Stimulated activated CD4-positive, alpha-beta T cell treated with anti-CD3 and anti-CD28 coated beads, TNF-alpha, amount 100 ng/mL, for 1 hour (primary cell): ENCODE results near the gene CALML6.

Experiments used
- DNase-seq, 3 donors: peaks; one replicate each; pipeline ENCODE4 v3.0.0-alpha.2; 2020; ENCODE audit warnings: low read depth in 3 of 3, low spot score in 1 of 3

CALML6 gene

DNA sequence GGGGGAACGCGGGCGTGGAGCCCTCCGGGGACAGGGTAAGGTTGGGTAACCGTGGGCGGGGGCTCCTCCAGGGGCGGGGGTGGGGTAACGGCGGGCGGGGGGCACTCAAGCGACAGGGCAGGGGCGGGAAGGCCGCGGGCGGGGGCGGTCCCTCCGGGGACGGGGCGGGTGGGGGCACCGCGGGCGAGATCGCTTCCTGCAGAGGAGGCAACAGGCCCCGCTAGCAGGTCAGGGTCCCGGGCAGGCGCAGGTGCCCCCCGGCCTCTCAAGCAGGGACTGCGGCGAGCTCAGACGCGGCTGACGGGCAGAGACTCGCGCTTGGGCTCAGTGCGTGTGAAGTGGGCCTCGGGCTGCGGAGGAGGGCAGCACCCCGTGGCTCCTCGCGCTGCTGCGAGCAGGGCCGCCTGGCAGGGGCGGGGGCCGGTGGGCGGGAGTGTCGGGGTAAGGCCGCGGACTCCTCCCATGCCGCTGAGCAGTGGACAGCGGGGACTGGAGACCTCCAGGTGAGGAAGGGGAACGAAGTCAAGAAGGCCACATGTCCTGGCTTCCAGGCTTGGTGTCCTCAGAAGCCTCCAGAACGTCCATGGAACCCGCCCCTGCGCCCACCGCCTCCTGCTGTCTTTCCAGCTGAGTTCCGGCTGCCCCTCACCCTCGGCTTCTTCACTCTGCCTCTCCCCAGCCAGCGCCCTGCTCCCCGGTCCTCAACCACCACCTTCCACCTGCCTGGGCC, 23.5 kb upstream of the CALML6 start:
- DNase-seq: peak; percentile 60 to 66 (median 63)

DNA sequence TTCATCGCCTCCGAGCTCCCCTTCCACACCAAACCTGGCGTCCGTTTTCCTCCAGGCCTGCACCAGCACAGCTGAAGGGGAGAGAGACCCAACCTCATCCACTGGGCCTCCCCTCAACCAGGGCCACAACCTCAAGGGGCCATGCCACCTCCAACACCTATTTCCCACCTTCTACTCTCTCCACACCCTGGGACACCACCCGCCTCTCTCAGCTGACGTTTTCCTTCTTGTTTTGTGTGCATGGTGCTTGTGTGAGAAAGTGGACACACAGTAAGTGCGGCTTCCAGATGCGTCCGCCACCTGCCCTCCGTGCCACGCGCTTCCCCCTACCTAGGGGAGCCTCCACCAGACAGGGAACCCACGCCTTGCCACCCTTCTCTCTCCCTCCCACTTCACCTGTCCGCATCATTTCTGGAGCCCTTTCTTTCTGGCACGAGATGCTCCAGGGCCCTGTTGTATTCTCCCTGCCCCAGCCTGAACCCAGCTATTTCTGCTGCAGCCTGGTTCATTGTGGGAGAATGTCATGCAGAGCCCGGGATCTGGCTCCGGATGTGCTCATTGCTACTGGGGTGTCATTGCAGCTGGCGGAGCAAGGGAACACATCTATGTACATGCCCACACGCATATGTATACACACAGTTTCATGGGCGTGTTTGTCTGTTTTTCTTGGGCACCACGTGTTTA, 22.8 kb upstream of the CALML6 start:
- no peak for DNase-seq

DNA sequence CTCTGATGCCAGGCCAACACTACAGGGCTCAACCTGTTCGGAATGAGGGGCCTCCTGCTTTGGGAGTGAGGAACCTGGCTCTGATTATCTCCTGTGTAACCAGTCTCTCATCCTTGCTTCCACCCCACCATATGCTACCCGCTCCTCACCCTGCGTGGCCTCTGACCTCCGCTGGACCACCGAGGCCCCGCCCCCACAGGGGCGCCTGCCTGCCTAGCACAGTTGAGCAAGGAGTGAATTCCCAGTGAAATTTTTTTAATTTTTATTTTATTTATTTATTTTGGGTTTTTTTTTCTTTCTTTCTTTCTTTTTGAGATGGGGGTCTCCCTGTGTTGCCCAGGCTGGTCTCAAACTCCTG, 22.3 kb upstream of the CALML6 start:
- DNase-seq: no peak

DNA sequence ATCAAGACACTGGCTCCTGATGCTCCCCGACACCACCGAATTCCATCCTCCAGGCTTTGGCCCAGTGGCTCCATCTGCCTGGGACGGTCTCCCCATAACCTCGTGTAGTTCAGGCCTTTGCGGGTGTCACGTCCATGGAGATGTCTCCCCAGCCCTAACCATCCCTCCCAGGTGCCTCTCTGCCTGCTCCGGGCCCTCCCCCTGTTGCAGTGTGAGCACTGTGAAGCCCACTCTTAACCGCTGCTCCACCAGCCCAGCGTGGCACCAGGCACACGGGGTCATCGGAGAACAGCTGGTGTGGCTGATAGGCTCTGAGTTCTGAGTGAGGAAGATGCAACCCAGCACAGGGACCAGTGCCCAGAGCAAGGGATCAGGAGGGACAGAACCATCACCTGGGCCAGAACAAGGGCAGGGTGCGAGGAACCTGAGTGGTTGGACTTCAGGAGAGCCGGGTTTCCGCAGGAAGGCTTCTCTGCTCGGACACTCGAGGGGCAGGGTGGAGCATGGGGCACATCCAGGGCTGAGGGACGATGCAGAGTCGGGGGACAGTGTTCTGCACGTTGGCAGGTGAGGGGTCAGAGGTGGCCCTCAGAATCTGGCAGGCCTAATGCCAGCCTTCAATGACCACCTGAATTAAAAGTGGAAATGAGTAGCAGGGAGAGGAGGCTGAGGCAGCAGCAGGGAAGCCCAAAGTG, 21.6 kb upstream of the CALML6 start:
- no peak for DNase-seq

DNA sequence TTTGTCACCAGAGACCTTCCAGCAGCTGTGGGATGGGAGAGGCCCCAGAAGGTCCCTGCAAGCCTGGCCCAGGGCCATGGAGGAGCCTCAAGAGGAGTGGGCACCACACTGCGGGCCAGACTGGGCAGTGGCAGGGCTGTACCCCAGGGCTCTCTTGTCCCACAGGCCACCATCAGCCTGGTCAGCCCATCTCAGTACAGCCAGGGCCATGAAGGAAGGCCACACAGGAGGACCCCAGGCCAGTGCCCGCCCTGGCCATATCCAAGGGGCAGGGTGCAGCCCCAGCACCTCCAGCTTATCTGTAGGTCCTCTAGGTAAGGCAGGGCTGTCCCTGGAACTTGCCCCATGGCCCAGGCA, 21.1 kb upstream of the CALML6 start:
- no peak for DNase-seq

DNA sequence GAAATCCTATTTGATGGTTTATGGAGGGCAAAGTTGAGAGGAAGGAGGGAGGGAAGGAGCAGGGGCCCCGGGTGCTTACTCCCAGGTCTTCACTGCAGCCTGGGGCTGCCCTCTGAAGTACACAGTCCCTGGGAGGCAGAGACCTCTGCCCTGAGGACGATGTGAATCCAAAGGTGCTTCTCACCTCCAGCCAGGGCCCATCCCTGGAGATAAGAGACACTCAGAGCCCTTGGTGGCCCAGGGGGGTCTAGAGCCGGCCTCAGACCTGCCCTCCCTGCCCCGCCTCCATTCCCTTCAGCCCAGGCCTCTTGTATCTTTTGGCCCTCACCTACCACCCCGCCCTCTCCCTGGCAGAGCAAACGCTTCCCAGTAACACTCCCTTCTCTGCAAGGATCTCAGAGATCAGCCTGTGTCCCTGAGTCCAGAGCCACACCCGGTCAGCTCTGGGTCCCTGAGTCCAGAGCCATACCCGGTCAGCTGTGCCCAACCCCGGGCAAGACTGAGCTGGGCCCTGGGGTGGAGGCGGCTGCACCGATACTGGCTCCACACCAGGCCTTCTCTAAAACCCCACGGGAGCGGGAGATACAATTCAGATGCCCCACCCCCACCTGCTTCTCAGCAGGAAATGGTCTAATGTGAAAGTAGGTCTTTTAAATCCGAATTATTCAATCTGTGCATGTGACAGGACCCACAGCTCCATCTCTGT, 20.6 kb upstream of the CALML6 start:
- no peak for DNase-seq

DNA sequence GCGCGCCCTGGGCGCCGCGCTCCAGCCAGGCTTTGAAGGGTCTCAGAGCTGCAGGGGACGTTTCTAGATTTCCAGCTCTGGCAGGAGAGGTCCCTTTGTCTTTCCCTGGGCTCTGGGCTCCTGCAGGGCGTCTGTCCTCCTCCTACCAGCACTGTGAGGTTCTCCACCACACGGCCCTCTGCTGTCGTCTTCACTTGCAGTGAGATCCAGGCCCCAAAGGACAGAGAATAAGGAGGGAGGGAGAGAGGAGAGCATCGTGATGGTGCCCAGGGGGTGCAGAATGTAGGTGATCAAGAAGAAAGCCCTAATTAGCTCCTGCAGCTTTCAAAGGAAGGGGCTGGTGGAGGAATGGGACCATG, 20.0 kb upstream of the CALML6 start:
- DNase-seq: no peak

DNA sequence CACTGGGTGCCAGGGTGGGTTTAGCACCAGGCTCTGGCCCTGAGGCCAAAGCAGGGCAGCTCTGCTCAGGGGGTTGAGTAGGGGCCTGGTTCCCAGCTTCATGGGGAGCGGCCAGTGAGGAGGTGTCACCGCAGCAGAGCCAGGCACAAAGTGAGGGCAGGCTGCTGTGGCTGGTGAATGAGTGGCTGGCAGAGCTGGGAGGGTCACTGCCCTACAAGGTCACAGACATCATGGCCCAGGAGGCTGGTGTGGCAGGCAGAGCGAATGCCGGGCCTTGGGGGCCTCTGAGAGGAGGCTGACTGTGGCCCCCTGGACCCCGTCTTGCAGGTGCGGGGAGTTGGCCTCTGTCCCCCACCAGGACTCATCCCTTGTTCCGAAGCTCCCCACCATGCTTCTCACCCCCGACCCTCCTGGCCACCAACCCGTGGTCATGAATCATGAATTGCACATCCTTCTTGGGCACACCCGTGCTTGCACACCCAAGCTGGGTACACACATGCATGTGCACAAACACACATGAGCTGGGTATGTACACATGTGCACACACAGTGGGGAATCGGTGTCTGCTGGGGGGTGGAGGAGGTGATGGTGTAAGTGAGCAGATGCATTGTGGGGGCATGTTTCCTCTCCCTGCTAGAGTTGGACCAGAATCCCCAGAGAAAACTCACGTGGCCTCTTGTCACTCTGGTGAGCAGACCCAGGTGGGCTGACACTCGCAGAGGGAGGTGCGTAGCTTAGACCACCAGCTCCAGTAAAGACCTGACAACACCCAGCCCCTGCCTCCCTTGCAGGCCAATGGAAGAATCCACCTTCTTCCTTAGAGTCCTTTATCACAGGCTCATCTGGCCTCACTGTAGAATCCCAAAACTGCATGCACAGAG, 19.4 kb upstream of the CALML6 start:
- DNase-seq: no peak

DNA sequence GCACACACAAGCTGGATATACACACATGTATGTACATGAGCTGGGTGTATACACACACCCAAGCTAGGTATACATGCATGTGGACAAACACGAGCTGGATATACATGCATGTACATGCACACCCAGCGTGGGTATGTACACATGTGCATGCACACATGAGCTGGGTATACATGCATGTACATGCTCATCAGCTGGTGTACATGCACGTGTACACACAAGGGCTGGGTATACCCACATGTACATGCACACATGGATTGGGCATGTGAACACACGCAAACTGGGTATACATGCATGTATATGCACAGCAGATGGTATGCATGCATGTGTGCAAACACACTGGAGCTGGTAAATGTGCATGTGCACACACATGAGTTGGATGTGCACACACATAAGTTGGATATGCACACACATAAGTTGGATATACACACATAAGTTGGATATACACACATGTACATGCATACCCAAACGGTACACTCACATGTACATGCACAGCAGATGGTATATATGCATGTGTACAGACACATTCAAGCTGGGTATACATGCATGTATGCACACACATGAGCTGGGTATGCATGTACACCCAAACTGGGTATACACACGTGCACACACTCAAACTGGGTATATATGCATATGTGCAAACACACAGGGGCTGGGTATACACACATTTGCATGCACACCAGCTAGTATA, 16.7 kb upstream of the CALML6 start:
- DNase-seq: no peak

DNA sequence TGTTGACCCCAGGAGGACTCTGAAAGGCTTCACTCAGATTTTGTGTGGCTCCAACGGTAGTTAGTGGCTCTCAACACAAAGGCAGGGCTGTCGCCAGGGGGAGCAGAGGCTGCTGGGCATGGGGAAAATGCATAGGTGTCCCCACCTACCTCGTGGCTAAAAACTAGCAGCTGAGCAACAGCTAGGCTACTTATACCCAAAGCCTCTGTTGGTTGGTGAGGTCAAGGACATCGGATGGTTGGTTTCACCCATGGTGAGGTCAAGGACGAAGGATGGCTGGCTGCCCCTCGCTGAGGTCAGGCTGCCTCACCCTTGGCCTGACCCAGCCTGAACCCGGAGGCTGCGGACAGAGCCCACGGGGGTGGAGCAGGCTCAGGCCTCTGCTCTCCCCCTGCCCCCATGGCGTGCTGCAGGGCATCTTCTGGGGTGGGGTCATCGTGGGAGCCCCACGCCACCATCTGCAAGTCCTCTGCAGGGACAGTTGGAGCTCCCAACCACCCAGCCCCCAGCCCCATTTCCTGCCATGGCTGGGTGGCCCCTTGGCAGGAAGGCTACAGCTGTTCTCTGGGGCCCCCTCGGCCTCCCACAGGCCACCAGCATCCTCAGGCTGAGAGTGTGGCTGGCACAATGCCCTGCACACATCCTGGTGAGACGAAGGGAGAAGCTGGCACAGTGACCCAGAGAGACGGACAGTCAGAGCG, 15.6 kb upstream of the CALML6 start:
- no peak for DNase-seq

DNA sequence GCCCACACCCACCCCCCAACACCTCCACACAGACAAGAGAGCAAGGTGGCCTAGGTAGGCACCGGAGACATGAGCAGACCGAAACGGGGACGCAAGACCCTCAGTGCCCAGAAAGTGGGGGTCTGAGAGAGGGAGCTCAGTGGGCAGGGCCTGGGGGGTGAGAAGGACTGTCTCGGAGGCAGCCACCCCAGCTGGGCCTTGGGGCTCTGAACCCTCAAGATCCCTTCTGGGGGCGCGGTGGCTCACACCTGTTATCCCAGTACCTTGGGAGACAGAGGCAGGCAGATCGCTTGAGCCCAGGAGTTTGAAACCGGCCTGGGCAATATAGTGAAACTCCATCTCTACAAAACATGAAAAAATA, 15.1 kb upstream of the CALML6 start:
- DNase-seq: no peak

DNA sequence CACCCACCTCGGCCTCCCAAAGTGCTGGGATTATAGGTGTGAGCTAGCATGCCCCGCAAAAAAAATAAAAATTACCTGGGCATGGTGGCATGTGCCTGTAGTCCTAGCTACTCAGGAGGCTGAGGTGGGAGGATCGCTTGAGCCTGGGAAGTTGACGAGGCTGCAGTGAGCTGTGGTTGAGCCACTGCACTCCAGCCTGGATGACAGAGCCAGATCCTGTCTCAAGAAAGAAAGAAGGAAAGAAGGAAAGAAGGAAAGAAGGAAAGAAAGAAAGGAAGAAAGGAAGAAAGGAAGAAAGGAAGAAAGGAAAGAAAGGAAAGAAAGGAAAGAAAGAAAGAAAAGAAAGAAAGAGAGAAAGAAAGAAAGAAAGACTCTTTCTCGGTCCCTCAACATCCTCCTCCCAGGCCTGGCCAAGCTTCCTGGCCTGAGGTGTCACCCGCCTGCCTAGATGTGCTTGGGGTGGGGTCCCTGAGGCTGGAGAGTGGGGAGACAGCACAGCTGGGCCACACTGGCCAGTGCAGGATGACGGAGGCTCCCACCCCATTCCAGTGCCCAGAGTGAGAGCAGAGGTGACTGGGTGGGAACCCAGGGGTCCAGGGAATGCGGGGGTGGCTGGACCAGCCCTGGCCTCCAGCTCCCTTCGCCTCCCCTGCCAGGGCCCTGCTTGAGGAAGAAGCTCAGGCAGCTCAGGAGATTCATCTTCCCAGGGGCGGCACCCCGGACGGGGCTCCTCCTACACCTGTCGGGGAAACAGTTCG, 14.0 kb upstream of the CALML6 start:
- DNase-seq: no peak

DNA sequence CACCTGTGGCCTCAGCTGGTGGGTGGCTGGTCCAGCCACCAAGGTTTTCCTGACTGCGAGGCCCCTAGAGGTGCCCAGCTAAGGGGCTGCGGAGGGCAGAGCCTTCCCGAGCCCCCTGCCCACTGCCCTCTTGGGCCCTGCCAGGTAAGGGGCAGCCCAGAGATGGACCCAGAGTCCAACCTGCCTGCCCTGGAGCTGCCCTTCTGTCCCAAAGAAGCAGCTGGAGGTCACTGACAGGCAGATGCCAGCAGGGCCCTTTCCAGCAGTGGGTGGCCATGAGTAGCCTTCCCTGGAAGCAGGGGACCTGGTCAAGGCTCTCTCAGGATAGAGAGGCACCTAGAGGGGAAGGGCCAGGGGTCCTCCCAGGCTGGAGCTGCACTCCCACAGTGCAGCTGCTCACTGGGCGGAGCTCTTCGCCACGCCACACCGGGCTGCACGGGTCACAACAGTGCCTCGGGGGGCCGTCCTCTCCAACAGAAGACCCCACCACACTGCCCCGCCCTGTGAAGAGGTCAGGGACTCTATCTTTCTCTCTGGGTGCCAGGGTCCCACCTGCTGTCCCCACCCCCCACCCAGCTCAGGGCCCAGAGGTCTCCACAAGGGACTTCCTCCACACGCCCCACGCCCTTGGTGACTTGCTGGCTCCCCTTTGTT, 13.3 kb upstream of the CALML6 start:
- no peak for DNase-seq

DNA sequence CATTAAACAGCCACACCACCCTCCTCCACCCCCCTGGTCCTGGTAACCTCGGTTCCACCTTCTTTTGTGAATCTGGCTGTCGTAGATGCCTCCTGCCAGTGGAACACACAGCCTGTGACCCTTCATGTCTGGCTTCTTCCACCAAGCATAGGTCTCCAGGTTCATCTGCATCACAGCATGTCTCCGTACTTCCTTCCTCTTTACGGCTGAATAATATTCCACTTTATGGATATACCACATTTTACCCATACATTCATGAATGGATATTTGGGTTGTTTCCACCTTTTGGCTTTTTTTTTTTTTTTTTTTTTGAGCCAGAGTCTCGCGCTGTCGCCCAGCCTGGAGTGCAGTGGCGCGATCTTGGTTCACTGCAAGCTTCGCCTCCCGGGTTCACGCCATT, 11.8 kb upstream of the CALML6 start:
- no peak for DNase-seq

DNA sequence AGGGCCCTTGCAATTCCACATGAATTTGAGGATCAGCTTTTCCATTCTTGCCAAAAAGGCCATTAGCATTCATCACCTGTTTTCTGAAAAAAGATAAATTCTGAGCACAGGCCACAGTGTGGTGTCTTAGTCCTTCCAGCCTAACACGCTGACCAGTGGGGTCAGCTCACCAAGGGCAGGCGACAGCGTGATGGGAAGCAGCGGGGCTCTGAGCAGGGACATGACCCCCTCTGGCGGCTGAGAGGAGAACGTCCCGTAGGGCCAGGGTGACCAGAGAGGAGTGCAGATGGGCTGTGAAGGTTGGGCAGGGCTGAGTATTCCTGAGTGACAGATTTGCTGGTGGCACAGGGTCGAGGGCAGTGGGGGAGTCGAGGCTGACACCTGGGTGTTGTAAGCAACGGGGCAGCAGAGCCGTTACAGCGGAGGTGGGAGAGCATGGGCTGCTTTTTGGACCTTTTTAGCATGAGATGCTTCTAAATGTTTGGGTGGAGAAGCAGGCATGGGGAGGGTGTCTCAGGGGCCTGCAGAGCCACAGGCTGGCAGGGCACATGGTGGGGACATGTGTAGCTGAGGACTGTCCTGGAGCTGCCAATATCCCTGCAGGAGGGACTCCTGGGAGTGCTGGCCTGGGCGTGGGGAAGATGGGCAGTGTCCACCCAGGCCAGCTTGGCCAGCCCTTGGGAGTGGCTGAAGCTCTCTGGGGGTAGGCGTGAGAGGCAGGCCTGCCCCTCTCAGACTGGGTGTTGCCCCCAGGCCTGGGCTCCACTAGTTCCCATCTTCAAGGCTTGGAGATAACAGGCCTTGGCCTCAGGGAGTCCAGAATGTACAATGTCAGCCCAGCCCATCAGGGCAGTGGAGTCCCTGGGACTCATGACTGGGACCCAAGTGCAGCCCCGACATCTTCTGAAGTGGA, 8.6 kb upstream of the CALML6 start:
- DNase-seq: peak; percentile 29 to 56 (median 36)

DNA sequence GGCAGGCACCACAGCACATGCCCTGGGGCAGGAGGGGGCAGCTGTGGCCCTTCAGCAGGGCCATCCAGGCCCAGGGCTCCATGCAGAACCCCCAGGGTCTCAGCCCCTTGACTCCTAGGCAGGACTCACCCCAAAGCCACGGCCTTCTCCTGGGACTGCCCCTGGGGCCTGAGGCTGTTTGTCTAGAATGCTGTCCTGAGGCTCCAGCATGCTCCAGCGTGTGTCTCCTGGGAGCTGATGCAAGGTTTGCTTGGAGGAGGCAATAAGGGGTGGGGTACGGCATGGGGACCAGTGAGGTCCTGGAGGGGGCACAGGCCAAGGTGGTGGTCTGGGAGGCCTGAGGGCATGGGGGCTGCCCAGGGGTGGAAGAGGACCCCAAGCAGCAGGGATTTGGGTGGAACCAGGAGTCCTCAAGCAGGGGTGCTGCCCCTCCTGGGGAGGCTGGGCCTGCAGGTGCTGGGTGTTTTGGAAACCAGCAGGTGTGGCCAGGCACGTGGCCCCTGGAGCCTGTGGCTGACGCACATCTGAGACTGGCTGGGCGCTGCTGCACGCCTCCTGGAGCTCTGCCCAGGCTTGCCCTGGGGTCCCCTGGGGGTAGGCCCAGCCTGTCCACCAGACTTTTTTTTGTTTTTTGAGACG, 7.8 kb upstream of the CALML6 start:
- DNase-seq: no peak

DNA sequence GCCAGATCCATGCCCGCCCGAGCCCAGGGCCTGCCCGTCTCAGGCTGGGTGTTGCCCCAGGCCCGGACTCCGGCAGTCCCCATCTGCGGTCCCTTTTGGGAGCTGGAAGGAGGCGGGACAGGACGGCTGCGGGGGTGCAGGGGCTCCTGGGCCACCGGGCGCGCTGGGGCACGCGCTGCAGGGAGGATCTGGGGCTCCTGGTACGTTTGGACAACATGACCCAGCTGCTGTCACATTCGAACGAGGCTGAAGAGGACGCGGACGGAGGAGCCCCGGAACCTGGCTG, 6.6 kb upstream of the CALML6 start:
- DNase-seq: no peak
